NCI-H128 (cell line): Measurements from ENCODE around the gene TSPAN18.
A peak's percentile ranks its signal among the peaks of the same experiment; 100 is the strongest.

Experiments
- DNase-seq: peaks from one replicate; lab custom pipeline; 2025; ENCODE audit not compliant: unreplicated experiment; lab: John Stamatoyannopoulos, UW

Gene TSPAN18

DNA sequence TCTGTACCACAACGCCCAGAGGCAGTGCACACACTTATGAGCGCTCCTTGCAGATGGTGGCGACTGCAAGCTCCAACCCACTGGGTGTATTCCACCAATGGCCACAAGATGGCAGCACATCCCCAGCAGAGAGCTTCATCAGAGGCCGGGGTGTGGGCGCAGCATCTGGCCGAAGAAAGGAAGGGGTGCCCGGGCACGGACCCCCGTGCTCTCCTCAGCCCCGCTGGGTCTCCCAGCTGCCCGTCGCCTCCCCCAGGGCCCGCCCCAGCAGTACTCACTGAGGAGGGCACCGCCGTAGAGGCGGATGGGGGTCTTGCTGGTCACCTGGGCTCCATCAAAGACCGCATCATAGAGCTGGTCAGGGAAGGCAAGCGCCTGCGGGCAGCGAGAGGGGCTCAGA, 209.8 kb downstream of the TSPAN18 start:
- DNase-seq = peak; percentile 77

DNA sequence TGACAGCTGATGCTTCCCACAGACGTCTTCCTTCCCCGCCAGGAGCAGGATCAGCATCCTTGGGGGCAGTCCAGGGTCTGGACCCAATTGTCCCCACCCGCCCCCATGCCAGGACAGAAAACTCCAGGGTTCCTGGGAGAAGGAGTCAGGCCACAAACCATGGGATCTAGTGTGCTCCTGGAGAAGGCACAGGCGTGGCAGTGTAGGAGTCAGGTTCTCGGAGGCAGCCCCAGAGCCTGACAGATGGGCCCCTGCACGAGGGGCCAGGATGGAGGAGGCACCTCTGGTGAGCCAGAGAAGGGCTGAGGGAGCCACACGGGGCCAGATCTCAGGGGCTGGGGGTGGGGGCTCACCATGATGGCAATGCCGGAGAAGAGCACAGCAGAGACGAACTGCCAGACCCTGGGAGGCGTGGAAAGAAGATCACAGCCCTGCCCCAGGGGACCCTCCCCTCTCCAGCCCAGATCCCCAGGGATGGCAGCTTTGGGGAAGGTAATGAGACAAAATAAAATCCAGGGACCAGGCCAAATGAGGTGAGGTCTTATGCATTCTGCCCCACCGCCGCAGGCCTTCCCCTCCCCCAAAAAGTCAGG, 210.3 kb downstream of the TSPAN18 start:
- DNase-seq = no peak

DNA sequence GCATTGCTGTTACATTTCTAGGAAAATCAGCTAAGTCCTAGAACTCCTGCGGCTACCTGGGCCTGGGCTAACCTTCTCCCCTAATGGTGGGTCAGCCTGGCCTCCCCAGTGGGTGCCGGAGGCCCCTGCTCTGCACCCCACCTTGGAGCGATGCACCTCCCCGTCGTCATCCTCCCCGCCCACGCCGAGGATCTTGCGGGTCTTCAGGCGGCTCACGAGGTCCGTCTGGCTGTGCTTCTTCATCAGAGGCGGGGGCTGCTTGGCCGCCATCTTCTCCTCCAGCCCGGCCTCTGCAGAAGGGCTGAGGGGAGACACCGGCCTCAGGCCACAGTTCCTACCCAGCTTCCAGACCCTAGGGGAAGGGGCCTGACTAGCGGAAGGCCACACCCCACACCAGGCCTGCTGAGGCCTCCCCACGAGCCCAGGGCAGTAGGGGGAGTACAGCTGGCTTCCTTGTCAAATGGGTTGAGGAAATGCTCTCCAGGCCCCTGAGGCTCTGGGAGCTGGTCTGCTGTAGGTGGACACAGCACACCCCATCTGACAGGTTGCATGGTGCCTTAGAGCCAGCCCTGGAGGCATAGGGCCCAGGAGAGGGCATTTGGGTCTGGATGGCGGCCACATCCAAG, 211.4 kb downstream of the TSPAN18 start:
- no peak for DNase-seq

DNA sequence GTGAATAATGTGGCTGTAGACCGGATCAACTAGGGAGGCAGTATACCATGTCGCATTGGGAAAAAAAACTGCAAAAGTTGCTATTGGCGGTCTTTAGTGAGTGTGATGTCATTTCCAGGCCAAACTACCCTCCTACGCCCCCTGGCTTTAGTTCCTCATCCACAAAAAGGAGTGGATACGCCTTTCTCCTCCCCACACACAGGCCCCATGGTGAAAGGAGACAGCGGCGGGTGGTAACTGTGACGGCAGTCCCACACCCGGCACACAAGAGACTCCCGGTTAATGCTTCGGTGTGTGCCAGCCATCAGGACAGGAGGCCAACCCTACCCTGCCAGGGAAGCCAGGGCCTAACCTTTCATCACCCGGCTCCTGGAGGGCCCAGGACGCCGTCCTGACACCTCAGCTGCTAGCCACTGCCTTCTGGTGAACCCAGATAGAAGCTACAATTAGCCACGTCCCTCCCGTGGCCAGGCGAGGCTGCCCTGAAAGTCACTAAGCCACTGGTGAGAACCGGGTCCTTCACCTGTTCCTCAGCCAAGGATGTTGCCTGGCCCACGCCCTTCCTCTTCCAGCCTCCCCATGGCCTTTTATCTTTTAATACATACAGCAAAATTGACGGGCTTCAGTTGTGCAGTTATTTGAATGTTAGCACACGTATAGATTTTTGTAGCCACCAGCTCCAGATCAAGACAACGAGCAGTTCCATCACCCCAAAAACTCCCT, 213.1 kb downstream of the TSPAN18 start:
- DNase-seq = no peak

GRCh38 chr11:44940404-44940803, 213.6 kb downstream of the TSPAN18 start:
- DNase-seq = no peak

- DNase-seq = no peak
Measured at GRCh38 chr11:44940835-44941234, 214.1 kb downstream of the TSPAN18 start.

GRCh38 chr11:44941259-44942021, 214.7 kb downstream of the TSPAN18 start:
- no peak for DNase-seq

- no peak for DNase-seq
Measured at GRCh38 chr11:44942029-44942955, 215.5 kb downstream of the TSPAN18 start.

GRCh38 chr11:44943118-44943517, 216.4 kb downstream of the TSPAN18 start:
- no peak for DNase-seq

- DNase-seq = no peak
Measured at GRCh38 chr11:44943696-44944095, 216.9 kb downstream of the TSPAN18 start.

DNA sequence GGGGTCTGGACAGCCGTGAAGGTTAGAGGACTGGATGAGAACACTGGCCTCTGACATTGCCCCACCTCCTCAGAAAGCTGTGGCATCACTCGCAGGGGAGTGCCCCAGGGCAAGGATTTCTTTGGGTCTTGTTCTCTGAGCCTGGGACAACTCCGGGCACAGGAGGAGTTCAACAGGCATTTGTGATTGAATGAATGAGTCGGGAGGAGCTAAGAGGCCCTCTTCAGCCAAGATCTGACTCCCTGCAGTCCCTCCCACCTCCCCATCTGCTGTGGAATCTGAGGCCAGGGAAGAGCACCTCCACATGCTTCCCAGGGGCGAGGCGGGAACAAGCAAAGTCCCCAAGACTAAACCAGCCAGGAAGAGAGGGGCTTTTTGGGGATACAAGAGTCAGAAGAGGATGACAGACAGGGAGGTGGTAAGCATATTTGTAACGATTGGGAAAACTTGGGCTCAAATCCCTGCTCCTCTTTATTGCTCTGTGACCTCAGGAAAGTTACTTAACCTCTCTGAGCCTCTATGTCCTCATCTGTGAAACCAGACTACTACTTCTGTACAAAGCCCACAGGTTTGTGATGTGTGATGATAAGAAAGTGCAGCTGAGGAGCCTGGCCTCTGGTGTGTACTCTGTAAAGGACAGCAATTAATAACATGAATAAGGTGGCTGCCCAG, 217.6 kb downstream of the TSPAN18 start:
- no peak for DNase-seq

DNA sequence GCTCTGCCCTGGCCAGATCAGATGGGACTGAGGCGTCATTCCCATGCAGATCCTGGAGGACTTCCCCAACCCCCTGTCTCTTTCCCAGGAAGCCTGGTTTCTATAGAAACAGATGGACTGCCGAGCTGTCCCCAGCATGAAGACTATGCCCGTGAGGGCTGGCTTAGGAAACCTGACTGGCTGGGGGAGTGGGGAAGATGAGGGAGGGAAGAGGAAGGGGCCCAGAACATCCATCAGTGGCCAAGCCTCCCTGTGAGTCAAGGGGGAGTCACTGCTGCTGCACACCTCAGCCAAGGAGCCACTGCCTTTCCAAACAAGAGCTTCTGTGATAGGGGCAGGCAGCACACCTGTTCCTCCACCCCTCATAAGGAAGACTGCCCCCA, 218.1 kb downstream of the TSPAN18 start:
- no peak for DNase-seq

DNA sequence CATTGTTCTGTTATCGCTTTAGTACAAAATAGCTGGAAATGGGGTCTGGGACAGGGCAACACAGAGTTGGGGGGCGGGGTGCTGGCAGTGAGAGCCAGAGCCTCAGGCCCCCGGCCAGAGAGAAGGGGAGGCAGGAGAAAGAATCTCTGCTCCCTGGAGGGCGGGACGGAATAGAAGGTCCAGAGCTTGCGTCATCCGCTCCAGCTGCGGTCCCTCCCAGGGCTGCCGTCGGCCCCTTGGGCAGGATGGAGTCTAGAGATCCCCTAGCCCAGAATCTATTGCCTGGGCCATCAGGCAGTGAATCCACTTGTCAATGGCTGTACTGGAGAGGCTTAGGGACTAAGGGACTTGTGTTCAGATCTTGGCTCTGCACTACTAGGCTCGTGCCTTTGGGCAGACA, 218.9 kb downstream of the TSPAN18 start:
- no peak for DNase-seq

- DNase-seq = no peak
Measured at GRCh38 chr11:44946263-44946662, 219.5 kb downstream of the TSPAN18 start.

- DNase-seq = no peak
Measured at GRCh38 chr11:44947114-44947513, 220.4 kb downstream of the TSPAN18 start.

- DNase-seq = no peak
Measured at GRCh38 chr11:44948155-44948554, 221.4 kb downstream of the TSPAN18 start.

DNA sequence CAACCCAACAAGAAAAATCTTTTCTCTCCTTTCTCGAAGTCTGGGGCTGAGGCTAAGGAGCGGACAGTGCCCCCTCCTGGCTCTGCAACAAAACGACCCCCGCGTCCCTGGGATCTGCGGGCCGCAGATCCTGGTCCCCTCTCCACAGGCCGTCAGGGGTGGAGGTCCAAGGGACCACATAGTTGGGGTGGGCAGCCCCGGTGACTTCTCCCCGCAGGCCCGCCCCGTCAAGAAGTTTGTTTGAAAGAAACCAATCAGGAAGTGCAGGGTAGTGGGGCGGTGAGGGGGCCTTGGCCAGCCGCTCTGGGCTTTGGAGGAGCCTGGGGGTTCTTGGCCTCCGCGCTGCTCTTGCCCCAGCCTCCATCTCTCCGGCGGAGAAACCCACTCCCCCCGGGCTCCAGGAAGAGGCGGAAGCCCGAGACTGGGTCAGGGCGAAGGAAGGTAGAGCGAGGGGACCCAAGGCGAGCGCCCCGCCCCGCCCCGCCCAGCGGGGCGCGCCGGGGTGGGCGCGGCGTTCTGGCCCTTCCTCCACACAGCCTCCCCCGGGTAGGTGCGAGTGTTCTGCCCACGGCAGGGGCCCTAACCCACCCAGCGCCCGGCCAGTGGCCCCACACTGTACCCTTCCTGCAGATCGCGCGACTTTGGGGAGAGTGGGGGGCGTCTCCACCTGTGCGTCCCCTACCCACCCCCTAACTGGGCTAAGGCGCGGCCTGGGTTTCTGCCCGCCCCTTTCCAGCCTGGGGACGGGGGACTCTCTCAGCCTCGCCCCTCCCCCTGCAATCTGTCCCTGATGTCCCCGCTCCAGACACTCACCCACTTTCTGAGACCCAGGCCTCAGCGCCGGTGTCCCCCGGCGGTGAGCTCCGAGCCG, 222.6 kb downstream of the TSPAN18 start:
- DNase-seq = no peak

DNA sequence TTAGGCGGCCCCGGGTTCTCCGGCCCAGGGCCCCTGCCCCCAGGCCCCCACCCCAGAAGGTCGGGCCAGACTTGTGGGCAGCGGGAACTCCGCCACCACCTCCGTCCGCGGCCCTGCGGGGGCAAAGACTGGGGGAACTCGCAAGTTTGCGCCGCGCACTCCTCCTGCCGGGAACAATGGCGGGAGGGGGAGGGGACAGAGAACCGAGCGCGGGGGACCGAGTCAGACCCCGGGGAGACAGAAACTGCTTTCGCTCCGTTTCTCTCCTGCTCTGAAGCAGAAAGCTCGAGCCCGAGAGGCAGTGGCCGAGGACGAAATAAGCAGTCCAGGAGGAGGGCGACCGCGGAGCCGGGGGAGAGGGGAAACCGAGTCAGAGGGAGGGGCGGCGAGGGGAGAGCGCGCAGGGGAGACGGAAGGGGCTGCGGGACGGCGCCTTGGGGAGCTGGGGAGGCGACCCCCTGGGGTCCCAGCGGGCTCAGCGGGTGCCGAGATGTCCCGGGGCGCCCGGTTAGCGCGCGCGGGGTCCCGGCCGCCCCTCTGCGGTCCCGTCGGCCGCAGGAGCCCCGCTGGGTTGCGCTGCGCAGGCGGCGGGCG, 223.4 kb downstream of the TSPAN18 start:
- DNase-seq = no peak
